Transverse colon (tissue), 4 donors: Measurements from ENCODE around the gene SMAP2. TPM values are rescaled to one million over a fixed set of nuclear protein-coding genes. Genes with fewer than 3 reads are reported as not detected.
"Not testable (repeated sequence)": the region's sequence is repeated elsewhere in the genome, so short reads cannot be mapped to it uniquely, and the experiment has no call there.

Experiments used
- DNase-seq: peaks from one replicate; pipeline ENCODE4 v3.0.0-alpha.2; 2019
- H3K27ac ChIP-seq, 4 donors: fragments of 200-600 bp; sonication (generic); 2 replicates each; pipeline ENCODE4 v1.5.1; 2016 to 2018; ENCODE audit warnings: inconsistent platforms in 4 of 4
- H3K27me3 ChIP-seq: fragments of 200-600 bp; sonication (generic); 2 replicates; pipeline ENCODE4 v1.5.1; 2017; ENCODE audit warnings: inconsistent platforms
- H3K36me3 ChIP-seq, 4 donors: fragments of 200-600 bp; sonication (generic); 2 replicates each; pipeline ENCODE4 v1.5.1; 2017 to 2019; ENCODE audit warnings: inconsistent platforms in 4 of 4
- H3K4me1 ChIP-seq, 4 donors: fragments of 200-600 bp; sonication (generic); 2 replicates each; pipeline ENCODE4 v1.5.1; 2017 to 2020; ENCODE audit warnings: inconsistent platforms in 4 of 4
- H3K4me3 ChIP-seq, 4 donors: fragments of 200-600 bp; sonication (generic); 1 replicate in 1 of 4; 2 replicates in 3 of 4; pipeline versions ENCODE4 v1.5.1 to v1.6.1; 2017 to 2019; ENCODE audit warnings: inconsistent platforms in 4 of 4
- H3K9me3 ChIP-seq, 2 donors: fragments of 200-600 bp; sonication (generic); 2 replicates each; pipeline ENCODE4 v1.5.1; 2017 to 2019; ENCODE audit warnings: inconsistent platforms in 2 of 2
- CTCF ChIP-seq, 5 experiments: fragments of 200-600 bp in 3 of 5; fragments of 450-650 bp in 2 of 5; sonication (generic) in 3 of 5; IDR thresholded peaks; 1 replicate in 2 of 5; 2 replicates in 3 of 5; pipeline ENCODE4 v1.5.1; 2016 to 2017; ENCODE audit warnings: antibody characterized with exemption in 5 of 5, inconsistent platforms in 3 of 5, mild to moderate bottlenecking in 2 of 5, moderate library complexity in 1 of 5
- EP300 ChIP-seq: sonication (generic); formaldehyde crosslinking; IDR thresholded peaks from one replicate; pipeline ENCODE4 v1.6.1; 2017; ENCODE audit warnings: antibody characterized with exemption, low read depth
- POLR2A ChIP-seq: fragments of 450-650 bp; IDR thresholded peaks from one replicate; pipeline ENCODE4 v1.6.1; 2016; ENCODE audit warnings: antibody characterized with exemption, mild to moderate bottlenecking, moderate library complexity
- POLR2AphosphoS5 ChIP-seq, 3 donors: sonication (generic); formaldehyde crosslinking; IDR thresholded peaks; one replicate each; pipeline ENCODE4 v1.6.1; 2016; ENCODE audit warnings: antibody characterized with exemption in 3 of 3
- WGBS, 2 donors: methylation state at CpG; one replicate each; pipeline ENCODE4 v1.1.5; 2018; ENCODE audit warnings: low coverage in 1 of 2; 5-methylcytosine and 5-hydroxymethylcytosine counted together
- in situ Hi-C, 4 donors: fragments of 200-750 bp; cut with MboI; loops; one replicate each; pipeline versions ENCODE4 v1.15.0 to v1.15.1; 2017; ENCODE audit warnings: low sequenced_read_pairs in 3 of 4, low pct_ligation_motif_present in 1 of 4, low pct_unique_long_range_greater_than_20kb in 1 of 4
- intact Hi-C: fragments of 100-400 bp; cut with DNase I; formaldehyde crosslinking; loops from one replicate; pipeline ENCODE4 v1.15.1; 2023; ENCODE audit warnings: low total_unique reads
- total RNA-seq, 4 donors: library from RNA; depleted of rRNA; stranded (reverse); fragments of >200 nt; gene quantifications; one replicate each; pipeline ENCODE4 v1.1.0, GENCODE V29; 2016

SMAP2 gene
- 10 to 100 TPM; 20.1 to 47.0 (median 33.8) TPM for total RNA-seq

- intact Hi-C loops: no loop called here
- no peaks in the 10 kb centered on the region for H3K27me3 ChIP-seq
- H3K9me3 ChIP-seq: no peaks in the 10 kb centered on the region
- H3K4me1 ChIP-seq: peaks cover 3 to 16% (median 4%) of the 10 kb centered on the region in 4 donors
- H3K36me3 ChIP-seq: no peaks in the 10 kb centered on the region
- DNase-seq: peak; percentile 98
- WGBS, 2 donors: 0 to 2% methylated on average over 4 to 27 of the region's 65 CpGs
- in situ Hi-C loops: no loop called here
- TF ChIP-seq POLR2AphosphoS5 (IDR thresholded peaks at IDR 0.05) (peak; percentile 95 to 97 (median 96)), CTCF (IDR thresholded peaks at IDR 0.05) (no peak), POLR2A (peak; percentile 89), EP300 (no peak)
- peak within 1 kb of the TSS; percentile 94 to 96 (median 94) for H3K27ac ChIP-seq
- peak within 1 kb of the TSS; percentile 81 to 99 (median 87) for H3K4me3 ChIP-seq
Observed at GRCh38 chr1:40373323-40374283, at the start of gene SMAP2. SMAP2 (plus strand) TSS chr1:40373727; CDS start chr1:40374121, 394 bp downstream.

- in situ Hi-C loops: loop anchor here (10.0 kb wide), 2 partner anchors 73 to 187 kb away; no protein-coding TSS in a partner anchor
- intact Hi-C loops, DNase-seq, H3K4me3 ChIP-seq, H3K4me1 ChIP-seq, H3K27ac ChIP-seq, H3K36me3 ChIP-seq, H3K9me3 ChIP-seq, H3K27me3 ChIP-seq: not testable (repeated sequence)
- 56 to 100% methylated on average over 1 of the region's 1 CpG for WGBS, 2 donors
Observed at GRCh38 chr1:40331403-40331802, 42.1 kb upstream of the SMAP2 start.

- Histone ChIP-seq H3K27ac (no peak overlapping the region), H3K4me3 (no peak overlapping the region), H3K9me3 (no peaks in the 10 kb centered on the region), H3K4me1 (no peaks in the 10 kb centered on the region), H3K36me3 (no peaks in the 10 kb centered on the region), H3K27me3 (no peaks in the 10 kb centered on the region)
- in situ Hi-C loops (loop anchor here (10.0 kb wide), 2 partner anchors 72 to 188 kb away; no protein-coding TSS in a partner anchor), intact Hi-C loops (no loop called here)
- TF ChIP-seq EP300: no peak
- no peak for TF ChIP-seq CTCF (IDR thresholded peaks at IDR 0.05)
- no peak for TF ChIP-seq POLR2A
- no peak for TF ChIP-seq POLR2AphosphoS5 (IDR thresholded peaks at IDR 0.05)
- DNase-seq: no peak
- 94 to 100% methylated on average over 1 of the region's 1 CpG for WGBS, 2 donors
Observed at GRCh38 chr1:40332695-40333094, 40.8 kb upstream of the SMAP2 start.

- intact Hi-C loops (loop anchor here (5.0 kb wide), 1 partner anchor 190 kb away; no protein-coding TSS in a partner anchor), in situ Hi-C loops (loop anchor here (5.0 to 10.0 kb wide), 3 partner anchors 67 to 193 kb away; no protein-coding TSS in a partner anchor)
- Histone ChIP-seq H3K27ac (no peak overlapping the region), H3K36me3 (no peaks in the 10 kb centered on the region), H3K4me3 (no peak overlapping the region), H3K27me3 (no peaks in the 10 kb centered on the region), H3K4me1 (peaks cover 0 to 8% (median 3%) of the 10 kb centered on the region in 4 donors), H3K9me3 (no peaks in the 10 kb centered on the region)
- no peak for DNase-seq
- TF ChIP-seq POLR2A (no peak), CTCF (IDR thresholded peaks at IDR 0.05) (no peak), POLR2AphosphoS5 (IDR thresholded peaks at IDR 0.05) (no peak)
- 44 to 52% methylated on average over 8 of the region's 8 CpGs for WGBS, 2 donors
Observed at GRCh38 chr1:40337443-40337842, 36.1 kb upstream of the SMAP2 start.
